ENCODE results near the gene CCDC146.
"Not testable (repeated sequence)": the region's sequence is repeated elsewhere in the genome, so short reads cannot be mapped to it uniquely, and the experiment has no call there.

The CCDC146 gene

GRCh38 chr7:77270094-77270480, 147.7 kb downstream of the CCDC146 start:
- TF ChIP-seq, protein P1, sequence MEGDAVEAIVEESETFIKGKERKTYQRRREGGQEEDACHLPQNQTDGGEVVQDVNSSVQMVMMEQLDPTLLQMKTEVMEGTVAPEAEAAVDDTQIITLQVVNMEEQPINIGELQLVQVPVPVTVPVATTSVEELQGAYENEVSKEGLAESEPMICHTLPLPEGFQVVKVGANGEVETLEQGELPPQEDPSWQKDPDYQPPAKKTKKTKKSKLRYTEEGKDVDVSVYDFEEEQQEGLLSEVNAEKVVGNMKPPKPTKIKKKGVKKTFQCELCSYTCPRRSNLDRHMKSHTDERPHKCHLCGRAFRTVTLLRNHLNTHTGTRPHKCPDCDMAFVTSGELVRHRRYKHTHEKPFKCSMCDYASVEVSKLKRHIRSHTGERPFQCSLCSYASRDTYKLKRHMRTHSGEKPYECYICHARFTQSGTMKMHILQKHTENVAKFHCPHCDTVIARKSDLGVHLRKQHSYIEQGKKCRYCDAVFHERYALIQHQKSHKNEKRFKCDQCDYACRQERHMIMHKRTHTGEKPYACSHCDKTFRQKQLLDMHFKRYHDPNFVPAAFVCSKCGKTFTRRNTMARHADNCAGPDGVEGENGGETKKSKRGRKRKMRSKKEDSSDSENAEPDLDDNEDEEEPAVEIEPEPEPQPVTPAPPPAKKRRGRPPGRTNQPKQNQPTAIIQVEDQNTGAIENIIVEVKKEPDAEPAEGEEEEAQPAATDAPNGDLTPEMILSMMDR (IDR thresholded peaks at IDR 0.05; ENCODE audit: control extremely low read depth, extremely low read depth, low read depth, missing control alignments): no peak
- POLR2A ChIA-PET: no interaction called here
- no peak for DNase-seq (ENCODE audit: extremely low spot score)
- CTCF ChIA-PET: interaction anchor here (1.1 to 1.7 kb wide), 4 partner anchors 14 to 71 kb away, joined by 4 to 8 read pairs (median 5); partner anchors contain the start of gene FGL2

GRCh38 chr7:77271766-77272165, 149.4 kb downstream of the CCDC146 start:
- TF ChIP-seq, protein P1 (IDR thresholded peaks at IDR 0.05; ENCODE audit: control extremely low read depth, extremely low read depth, low read depth, missing control alignments): no peak
- ChIA-PET CTCF (interaction anchor here (6.0 kb wide), 1 partner anchor 25 kb away, joined by 31 read pairs; no protein-coding TSS in a partner anchor), POLR2A (no interaction called here)
- no peak for DNase-seq (ENCODE audit: extremely low spot score)

DNA sequence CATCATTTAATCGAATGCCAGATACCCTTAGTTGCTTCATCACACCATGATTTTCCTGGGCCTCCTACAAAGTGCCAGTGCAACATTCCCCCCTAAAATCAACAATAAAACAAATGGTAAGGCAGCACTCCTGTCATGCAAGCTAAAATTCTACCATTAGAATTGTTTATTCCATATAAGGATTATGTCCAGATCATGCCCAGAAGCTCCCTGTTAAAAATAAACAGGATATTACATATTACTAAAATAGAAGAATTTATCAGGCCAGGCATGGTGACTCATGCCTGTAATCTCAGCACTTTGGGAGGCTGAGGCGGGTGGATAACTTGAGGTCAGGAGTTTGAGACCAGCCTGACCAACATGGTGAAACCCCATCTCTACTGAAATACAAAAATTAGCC, 153.2 kb downstream of the CCDC146 start:
- POLR2A ChIA-PET; DNase-seq (ENCODE audit: extremely low spot score): not testable (repeated sequence)
- CTCF ChIA-PET: interaction anchor here (1.1 to 6.0 kb wide), 2 partner anchors 29 to 31 kb away, joined by 3 to 31 read pairs; no protein-coding TSS in a partner anchor

- ChIA-PET CTCF (interaction anchor here (6.0 kb wide), 1 partner anchor 29 kb away, joined by 31 read pairs; no protein-coding TSS in a partner anchor), POLR2A (no interaction called here)
- TF ChIP-seq, protein P1 (IDR thresholded peaks at IDR 0.05; ENCODE audit: control extremely low read depth, extremely low read depth, low read depth, missing control alignments): no peak
- DNase-seq (ENCODE audit: extremely low spot score): no peak
These were observed 153.7 kb downstream of the CCDC146 start for GRCh38 chr7:77276120-77276519.

- no peak for DNase-seq (ENCODE audit: extremely low spot score)
- ChIA-PET POLR2A (no interaction called here), CTCF (interaction anchor here (1.6 kb wide), 1 partner anchor 35 kb away, joined by 5 read pairs; no protein-coding TSS in a partner anchor)
- TF ChIP-seq, protein P1 (IDR thresholded peaks at IDR 0.05; ENCODE audit: control extremely low read depth, extremely low read depth, low read depth, missing control alignments): no peak
These were observed 159.5 kb downstream of the CCDC146 start for GRCh38 chr7:77281780-77282478.

GRCh38 chr7:77282897-77283296, 160.5 kb downstream of the CCDC146 start:
- TF ChIP-seq, protein P1 (IDR thresholded peaks at IDR 0.05; ENCODE audit: control extremely low read depth, extremely low read depth, low read depth, missing control alignments): no peak
- CTCF ChIA-PET: interaction anchor here (2.7 kb wide), 1 partner anchor 13 kb away, joined by 8 read pairs; no protein-coding TSS in a partner anchor
- POLR2A ChIA-PET: no interaction called here
- DNase-seq (ENCODE audit: extremely low spot score): no peak

DNA sequence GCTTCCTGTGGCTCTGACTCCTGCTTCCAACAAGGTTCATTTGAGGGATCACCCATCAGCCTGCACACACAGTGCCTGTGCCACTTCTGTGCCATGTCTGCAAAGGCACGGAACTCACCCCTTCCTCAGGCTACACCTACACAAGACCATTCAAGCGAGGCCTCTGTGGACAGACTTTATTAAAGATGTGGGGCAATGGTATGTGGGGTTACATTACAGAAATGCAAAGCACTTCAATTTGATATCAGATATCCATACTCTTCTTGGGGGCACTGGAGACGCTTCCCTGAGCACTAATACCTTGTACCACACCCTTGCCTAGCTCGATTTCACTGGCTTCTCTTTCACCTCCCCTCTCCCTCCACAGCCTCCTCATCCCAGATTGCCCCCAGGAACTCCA, 161.6 kb downstream of the CCDC146 start:
- CTCF ChIA-PET: interaction anchor here (2.7 kb wide), 1 partner anchor 14 kb away, joined by 8 read pairs; no protein-coding TSS in a partner anchor
- TF ChIP-seq, protein P1 (IDR thresholded peaks at IDR 0.05; ENCODE audit: control extremely low read depth, extremely low read depth, low read depth, missing control alignments): no peak
- no peak for DNase-seq (ENCODE audit: extremely low spot score)
- POLR2A ChIA-PET: no interaction called here

Data from GM10248 (cell line).